Measurements from ENCODE around the gene PTPN11.

- TF ChIP-seq USF2 (IDR thresholded peaks at IDR 0.05; ENCODE audit: borderline replicate concordance, low read depth, low read length) (no peak), FOXJ3 (CRISPR knock-in tag; IDR thresholded peaks at IDR 0.05) (no peak), CTCF (IDR thresholded peaks at IDR 0.05) (no peak), SMC3 (IDR thresholded peaks at IDR 0.05; ENCODE audit: low read depth, low read length) (no peak), CHD2 (IDR thresholded peaks at IDR 0.05; ENCODE audit: low read length, partially characterized antibody) (no peak), REST (IDR thresholded peaks at IDR 0.05; ENCODE audit: low read depth, low read length) (no peak), EP300 (IDR thresholded peaks at IDR 0.05; ENCODE audit: borderline replicate concordance in 1 of 2, low read depth in 1 of 2, low read length in 1 of 2) (no peak), SIN3A (IDR thresholded peaks at IDR 0.05; ENCODE audit: borderline replicate concordance, low read depth, low read length) (no peak)
Measured at GRCh38 chr12:112389228-112389627, 29.5 kb upstream of the PTPN11 start.

Measured in SK-N-SH (cell line).